CD4-positive, alpha-beta memory T cell (primary cell): ENCODE measurements around the gene RPS6KB2. TPM values are rescaled to one million over a fixed set of nuclear protein-coding genes. Genes with fewer than 3 reads are reported as not detected.
"Not testable (repeated sequence)": the region's sequence is repeated elsewhere in the genome, so short reads cannot be mapped to it uniquely, and the experiment has no call there.

Experiments used
- CTCF ChIA-PET: fragments of 350-600 bp; sonication (Branson Sonifier 250); formaldehyde crosslinking; loops from one replicate; lab custom pipeline; 2021; ENCODE audit warnings: inconsistent platforms; ENCODE audit not compliant: partially characterized antibody; lab: Charles Lee
- POLR2A ChIA-PET: fragments of 350-600 bp; sonication (Branson Sonifier 250); formaldehyde crosslinking; loops from one replicate; lab custom pipeline; 2021; ENCODE audit not compliant: partially characterized antibody; lab: Charles Lee
- DNase-seq, 5 donors: peaks; one replicate each; pipeline versions ENCODE4 v3.0.0 to v3.0.0-alpha.2; 2020 to 2022; ENCODE audit warnings: mixed read lengths in 1 of 5
- H3K27ac ChIP-seq: one replicate; pipeline ENCODE4 v1.7.0; 2013; ENCODE audit warnings: low read depth, low read length
- H3K27me3 ChIP-seq: 2 replicates; pipeline ENCODE4 v1.7.0; 2013; ENCODE audit warnings: mild to moderate bottlenecking, low read length, moderate library complexity; ENCODE audit not compliant: insufficient read depth
- H3K36me3 ChIP-seq: 2 replicates; pipeline ENCODE4 v1.7.0; 2013; ENCODE audit warnings: mild to moderate bottlenecking, low read length, moderate library complexity; ENCODE audit not compliant: insufficient read depth
- H3K4me1 ChIP-seq: 2 replicates; pipeline ENCODE4 v1.7.0; 2013; ENCODE audit warnings: mild to moderate bottlenecking, low read length, moderate library complexity; ENCODE audit not compliant: insufficient read depth
- H3K4me3 ChIP-seq, 2 donors: one replicate each; pipeline ENCODE4 v1.7.0; 2013; ENCODE audit warnings: low read length in 2 of 2, mild to moderate bottlenecking in 1 of 2
- H3K9me3 ChIP-seq, 2 donors: one replicate each; pipeline ENCODE4 v1.7.0; 2013; ENCODE audit warnings: low read length in 2 of 2, control low read depth in 1 of 2; ENCODE audit not compliant: control insufficient read depth in 1 of 2
- H3K27ac Mint-ChIP-seq, 7 donors: one replicate each; pipeline ENCODE4 v1.8.0; 2020 to 2021; ENCODE audit warnings: mixed read lengths in 7 of 7, mild to moderate bottlenecking in 6 of 7, inconsistent platforms in 3 of 7, moderate library complexity in 3 of 7
- H3K27me3 Mint-ChIP-seq, 2 donors: one replicate each; pipeline ENCODE4 v1.8.0; 2020 to 2021; ENCODE audit warnings: mixed read lengths in 2 of 2
- H3K36me3 Mint-ChIP-seq, 2 donors: one replicate each; pipeline ENCODE4 v1.8.0; 2020 to 2021; ENCODE audit warnings: mixed read lengths in 2 of 2, inconsistent platforms in 1 of 2, mild to moderate bottlenecking in 1 of 2
- H3K4me1 Mint-ChIP-seq, 4 donors: one replicate each; pipeline ENCODE4 v1.8.0; 2020 to 2021; ENCODE audit warnings: mixed read lengths in 4 of 4, mild to moderate bottlenecking in 1 of 4
- H3K4me3 Mint-ChIP-seq, 8 donors: one replicate each; pipeline ENCODE4 v1.8.0; 2020 to 2021; ENCODE audit warnings: mixed read lengths in 8 of 8, mild to moderate bottlenecking in 7 of 8, moderate library complexity in 6 of 8, inconsistent platforms in 3 of 8
- H3K9me3 Mint-ChIP-seq, 8 donors: one replicate each; pipeline ENCODE4 v1.8.0; 2020 to 2021; ENCODE audit warnings: mixed read lengths in 8 of 8, mild to moderate bottlenecking in 5 of 8, inconsistent platforms in 3 of 8, moderate library complexity in 1 of 8
- intact Hi-C: fragments of 100-400 bp; cut with micrococcal nuclease; formaldehyde crosslinking; loops from one replicate; pipeline ENCODE4 v1.15.1; 2023
- polyA plus RNA-seq, 2 donors: library from polyadenylated mRNA; unstranded; fragments of 300-500 nt; fragmentation: Illumina TruSeq; gene quantifications; one replicate each; pipeline ENCODE4 v1.2.3, GENCODE V29; 2021
- total RNA-seq, 2 experiments: library from RNA; stranded (reverse); gene quantifications; one replicate each; pipeline ENCODE4 v1.2.3, GENCODE V29; 2021

RPS6KB2 gene
- total and polyA plus RNA-seq, 4 experiments from 2014 or later: 55.2 to 79.9 (median 68.2) TPM

- no peaks in the 10 kb centered on the region for H3K9me3 ChIP-seq
- intact Hi-C loops: loop anchor here (1.0 to 2.0 kb wide), 5 partner anchors 9 to 107 kb away; partner anchors contain the start of genes CDK2AP2, PTPRCAP and TMEM134
- Mint-ChIP-seq H3K27ac (peak within 1 kb of the TSS; percentile 83 to 98 (median 89)), H3K27me3 (no peaks in the 10 kb centered on the region), H3K4me3 (peak within 1 kb of the TSS; percentile 89 to 97 (median 92)), H3K9me3 (no peaks in the 10 kb centered on the region), H3K4me1 (peaks cover 27 to 80% (median 45%) of the 10 kb centered on the region in 4 donors), H3K36me3 (peaks cover 22 to 54% of the 10 kb centered on the region in 2 donors)
- peaks cover 37% of the 10 kb centered on the region for H3K36me3 ChIP-seq
- CTCF ChIA-PET: interaction anchor here (0.9 to 5.7 kb wide), 28 partner anchors 11 to 229 kb away, joined by 3 to 65 read pairs (median 6); partner anchors contain the start of genes AIP, CARNS1, PITPNM1 and POLD4
- H3K27ac ChIP-seq: peak within 1 kb of the TSS; percentile 81
- no peaks in the 10 kb centered on the region for H3K27me3 ChIP-seq
- peak within 1 kb of the TSS; percentile 78 to 88 for H3K4me3 ChIP-seq
- peaks cover 78% of the 10 kb centered on the region for H3K4me1 ChIP-seq
- peak; percentile 87 to 97 (median 92) for DNase-seq
- POLR2A ChIA-PET: interaction anchor here (0.6 to 21.5 kb wide), 32 partner anchors 7 to 1511 kb away, joined by 3 to 2262 read pairs (median 7); partner anchors contain the start of genes AIP, ANKRD13D, CABP4 and CARNS1
Observed at GRCh38 chr11:67401495-67402191, 26.7 kb upstream of the RPS6KB2 start, which contains the start of gene PPP1CA. PPP1CA (minus strand) TSS chr11:67401858; CDS start chr11:67401782, 76 bp downstream.

GRCh38 chr11:67402192-67402839, 26.0 kb upstream of the RPS6KB2 start:
- Mint-ChIP-seq H3K36me3 (peaks cover 23 to 56% of the 10 kb centered on the region in 2 donors), H3K27ac (peak overlapping the region; percentile 81 to 98 (median 89)), H3K4me3 (peak overlapping the region; percentile 76 to 97 (median 85)), H3K4me1 (peaks cover 29 to 80% (median 45%) of the 10 kb centered on the region in 4 donors)
- H3K9me3 ChIP-seq, H3K27me3 Mint-ChIP-seq, H3K27me3 ChIP-seq, DNase-seq, H3K9me3 Mint-ChIP-seq: not testable (repeated sequence)
- peak overlapping the region; percentile 81 for H3K27ac ChIP-seq
- H3K4me3 ChIP-seq: peak overlapping the region; percentile 43 to 88
- intact Hi-C loops: loop anchor here (2.0 kb wide), 1 partner anchor 34 kb away; the partner anchor contains the start of gene PTPRCAP
- H3K4me1 ChIP-seq: peaks cover 78% of the 10 kb centered on the region
- H3K36me3 ChIP-seq: peaks cover 41% of the 10 kb centered on the region
- ChIA-PET CTCF (interaction anchor here (0.9 to 5.7 kb wide), 28 partner anchors 11 to 227 kb away, joined by 3 to 65 read pairs (median 6); partner anchors contain the start of genes CARNS1, NUDT8, PITPNM1 and POLD4), POLR2A (interaction anchor here (0.6 to 21.5 kb wide), 23 partner anchors 10 to 1512 kb away, joined by 3 to 2262 read pairs (median 9); partner anchors contain the start of genes AIP, ANKRD13D, CABP4 and CARNS1)

GRCh38 chr11:67403085-67403484, 25.2 kb upstream of the RPS6KB2 start:
- ChIA-PET POLR2A (interaction anchor here (1.1 to 21.5 kb wide), 17 partner anchors 11 to 163 kb away, joined by 3 to 2262 read pairs (median 16); partner anchors contain the start of genes AIP, ANKRD13D, CARNS1 and CDK2AP2), CTCF (interaction anchor here (1.0 to 5.7 kb wide), 15 partner anchors 10 to 227 kb away, joined by 3 to 65 read pairs (median 6); partner anchors contain the start of genes CARNS1, NUDT8, POLD4 and PTPRCAP)
- Mint-ChIP-seq H3K4me3 (peak overlapping the region; percentile 93 to 100 (median 96)), H3K27ac (peak overlapping the region; percentile 37 to 98 (median 95)), H3K36me3 (peaks cover 18 to 50% of the 10 kb centered on the region in 2 donors), H3K4me1 (peaks cover 27 to 80% (median 45%) of the 10 kb centered on the region in 4 donors)
- not testable (repeated sequence) for H3K9me3 Mint-ChIP-seq, H3K9me3 ChIP-seq, H3K27me3 ChIP-seq, DNase-seq, H3K27me3 Mint-ChIP-seq
- intact Hi-C loops: loop anchor here (1.0 to 2.0 kb wide), 5 partner anchors 14 to 80 kb away; partner anchors contain the start of genes AIP, PTPRCAP and RPS6KB2
- peak overlapping the region; percentile 17 to 77 for H3K4me3 ChIP-seq
- H3K36me3 ChIP-seq: peaks cover 33% of the 10 kb centered on the region
- H3K4me1 ChIP-seq: peaks cover 78% of the 10 kb centered on the region
- H3K27ac ChIP-seq: peak overlapping the region; percentile 81

- intact Hi-C loops: no loop called here
- Histone ChIP-seq H3K4me1 (peaks cover 78% of the 10 kb centered on the region), H3K27ac (peak overlapping the region; percentile 81), H3K27me3 (no peaks in the 10 kb centered on the region), H3K36me3 (peaks cover 20% of the 10 kb centered on the region), H3K9me3 (no peaks in the 10 kb centered on the region), H3K4me3 (peak overlapping the region; percentile 77 to 99)
- H3K4me3 Mint-ChIP-seq: peak overlapping the region; percentile 93 to 100 (median 96)
- H3K36me3 Mint-ChIP-seq: peaks cover 23 to 42% of the 10 kb centered on the region in 2 donors
- H3K9me3 Mint-ChIP-seq: no peaks in the 10 kb centered on the region
- H3K4me1 Mint-ChIP-seq: peaks cover 31 to 83% (median 45%) of the 10 kb centered on the region in 4 donors
- POLR2A ChIA-PET: interaction anchor here (0.7 to 21.5 kb wide), 18 partner anchors 8 to 165 kb away, joined by 3 to 2262 read pairs (median 14); partner anchors contain the start of genes AIP, ANKRD13D, CARNS1 and CLCF1
- peak overlapping the region; percentile 89 to 98 (median 96) for H3K27ac Mint-ChIP-seq
- H3K27me3 Mint-ChIP-seq: no peaks in the 10 kb centered on the region
- CTCF ChIA-PET: interaction anchor here (0.9 to 5.7 kb wide), 15 partner anchors 9 to 127 kb away, joined by 3 to 65 read pairs (median 3); partner anchors contain the start of genes CARNS1, PITPNM1, POLD4 and PTPRCAP
- peak in 4 of 5 donors; percentile 51 to 69 (median 55) for DNase-seq
Observed at GRCh38 chr11:67404515-67405195, 23.6 kb upstream of the RPS6KB2 start.

- H3K36me3 Mint-ChIP-seq: peaks cover 23 to 42% of the 10 kb centered on the region in 2 donors
- no peaks in the 10 kb centered on the region for H3K27me3 Mint-ChIP-seq
- ChIA-PET CTCF (interaction anchor here (0.9 to 5.7 kb wide), 8 partner anchors 8 to 100 kb away, joined by 3 to 65 read pairs (median 6); partner anchors contain the start of genes CARNS1, PITPNM1, PTPRCAP and RPS6KB2), POLR2A (interaction anchor here (0.7 to 21.5 kb wide), 13 partner anchors 10 to 165 kb away, joined by 4 to 2262 read pairs (median 44); partner anchors contain the start of genes AIP, ANKRD13D, CARNS1 and CORO1B)
- H3K4me3 Mint-ChIP-seq: peak overlapping the region; percentile 93 to 100 (median 96)
- H3K27ac ChIP-seq: peak overlapping the region; percentile 81
- DNase-seq: no peak
- peaks cover 22% of the 10 kb centered on the region for H3K36me3 ChIP-seq
- no peaks in the 10 kb centered on the region for H3K9me3 Mint-ChIP-seq
- peaks cover 35 to 84% (median 47%) of the 10 kb centered on the region in 4 donors for H3K4me1 Mint-ChIP-seq
- peaks cover 78% of the 10 kb centered on the region for H3K4me1 ChIP-seq
- H3K27ac Mint-ChIP-seq: peak overlapping the region; percentile 89 to 98 (median 96)
- intact Hi-C loops: no loop called here
- no peaks in the 10 kb centered on the region for H3K9me3 ChIP-seq
- H3K4me3 ChIP-seq: peak overlapping the region; percentile 77 to 99
- no peaks in the 10 kb centered on the region for H3K27me3 ChIP-seq
Observed at GRCh38 chr11:67405196-67405567, 23.1 kb upstream of the RPS6KB2 start.
